NCI-H524 treated with DMSO at 0.1 percent for 48 hours (cell line): ENCODE measurements around the gene RIOK2.
A peak's percentile ranks its signal among the peaks of the same experiment; 100 is the strongest.
"Not testable (repeated sequence)": the region's sequence is repeated elsewhere in the genome, so short reads cannot be mapped to it uniquely, and the experiment has no call there.

ENCODE experiments used
- DNase-seq: peaks from one replicate; lab custom pipeline; 2025; lab: John Stamatoyannopoulos, UW

Gene RIOK2

GRCh38 chr5:97167435-97167834 lies 15.6 kb downstream of the RIOK2 start:
- DNase-seq, result no peak

- no peak for DNase-seq
These were observed 17.3 kb downstream of the RIOK2 start for GRCh38 chr5:97165726-97166125.

- no peak for DNase-seq
These were observed 18.2 kb downstream of the RIOK2 start for GRCh38 chr5:97164846-97165245.

DNA sequence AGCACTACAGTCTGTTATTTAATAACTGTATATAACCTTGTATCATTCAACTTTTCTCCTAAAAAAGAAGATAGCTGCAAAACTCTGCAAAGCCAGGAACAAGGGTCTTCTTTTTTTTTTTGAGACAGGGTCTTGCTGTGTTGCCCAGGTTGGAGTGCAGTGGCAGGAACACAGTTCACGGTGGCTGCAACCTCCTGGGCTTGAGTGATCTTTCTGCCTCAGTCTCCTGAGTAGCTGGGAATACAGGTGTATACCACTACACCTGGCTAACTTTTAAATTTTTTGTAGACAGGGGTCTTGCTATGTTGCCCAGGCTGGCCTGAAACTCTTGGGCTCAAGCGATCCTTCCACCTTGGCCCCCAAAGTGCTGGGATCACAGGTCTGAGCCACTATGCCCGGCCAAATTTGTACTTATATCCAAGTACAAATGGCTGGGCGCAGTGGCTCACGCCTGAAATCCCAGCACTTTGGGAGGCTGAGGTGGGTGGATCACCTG lies 19.2 kb downstream of the RIOK2 start:
- DNase-seq, result no peak

DNA sequence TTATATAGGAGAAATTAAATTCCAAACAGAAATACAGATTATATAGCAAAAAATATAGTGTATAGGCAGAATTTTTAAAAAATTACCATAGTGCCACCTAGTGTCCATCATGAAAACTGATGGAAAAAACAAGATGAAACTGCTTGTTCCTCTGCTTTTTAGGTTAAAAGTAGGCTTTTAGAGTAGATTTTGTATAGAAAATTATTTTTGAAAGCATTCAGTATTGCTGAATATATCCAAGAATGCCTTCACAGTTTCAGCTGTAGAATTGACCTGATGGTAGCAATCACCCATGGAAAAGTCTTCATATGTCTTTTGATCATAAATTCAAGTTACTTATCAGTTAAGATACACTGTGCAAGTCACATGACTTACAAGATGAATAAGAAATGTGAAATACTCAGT lies 19.7 kb downstream of the RIOK2 start:
- no peak for DNase-seq

DNA sequence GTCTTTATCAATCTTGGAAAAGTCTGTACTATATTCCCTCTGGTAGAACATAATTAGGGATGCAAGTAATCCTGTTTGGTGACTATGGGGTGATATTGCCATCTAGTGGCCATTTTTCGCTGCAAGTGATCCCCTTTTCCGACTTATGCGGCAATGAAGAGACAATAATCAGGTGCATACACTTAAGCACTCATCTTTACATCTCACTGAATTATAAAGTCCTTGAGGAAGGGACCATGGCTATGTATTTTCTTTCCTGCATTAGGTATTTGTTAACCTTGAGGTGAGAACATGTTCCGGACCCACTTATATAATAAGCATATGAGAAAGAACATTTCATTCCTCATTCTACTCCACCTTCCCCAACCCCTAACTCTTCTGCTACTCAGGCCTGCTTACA lies 21.0 kb downstream of the RIOK2 start:
- peak; percentile 17 for DNase-seq

- DNase-seq, result no peak
These were observed 25.4 kb downstream of the RIOK2 start for GRCh38 chr5:97157689-97158088.

GRCh38 chr5:97151370-97151769 lies 31.7 kb downstream of the RIOK2 start:
- no peak for DNase-seq

DNA sequence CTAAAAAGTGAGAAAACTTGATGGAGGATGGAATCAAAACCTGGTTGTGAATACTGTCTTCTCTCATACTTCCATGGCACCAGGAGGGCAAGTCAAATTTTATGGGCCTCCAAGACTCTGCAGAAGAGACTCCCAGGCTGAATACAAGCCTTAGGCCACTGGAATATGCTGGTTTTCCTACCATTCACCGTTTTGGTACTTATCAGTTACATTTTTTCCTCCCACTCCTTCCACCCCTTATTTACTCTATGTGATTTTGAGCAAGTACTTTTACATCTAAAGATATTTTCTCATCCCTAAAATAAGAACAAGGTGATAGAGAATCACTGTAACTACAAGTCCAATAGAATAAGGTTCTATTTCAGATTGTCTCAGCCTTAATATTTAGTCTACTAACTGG lies 32.6 kb downstream of the RIOK2 start:
- no peak for DNase-seq

- DNase-seq, result no peak
These were observed 33.3 kb downstream of the RIOK2 start for GRCh38 chr5:97149709-97150108.

DNA sequence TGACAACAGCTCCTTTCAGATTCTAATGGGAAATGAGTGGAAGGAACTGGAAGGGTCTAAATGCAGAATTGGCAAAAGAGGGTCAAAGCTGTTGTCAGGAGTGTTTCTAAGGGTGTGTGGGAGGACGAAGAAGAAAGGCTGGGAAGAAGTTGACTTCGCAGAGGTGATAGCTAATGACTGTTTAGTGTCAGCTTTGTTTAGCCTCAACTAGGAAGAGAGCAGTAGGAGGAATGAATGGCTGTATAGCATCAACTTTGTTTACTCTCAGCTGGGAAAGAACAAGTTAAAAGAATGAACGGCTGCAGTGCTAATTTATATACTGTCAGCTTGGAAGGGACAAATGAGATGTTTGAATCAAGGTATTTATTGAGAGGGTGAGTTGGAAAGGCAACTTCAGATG lies 34.8 kb downstream of the RIOK2 start:
- no peak for DNase-seq

- DNase-seq, result no peak
These were observed 39.3 kb downstream of the RIOK2 start for GRCh38 chr5:97143704-97144103.

- peak; percentile 53 for DNase-seq
These were observed 40.4 kb downstream of the RIOK2 start, which contains the start of gene LIX1 for GRCh38 chr5:97142521-97143254. TSS of gene LIX1 (minus strand) at chr5:97142611. CDS start at chr5:97142576, 35 bp downstream.

DNA sequence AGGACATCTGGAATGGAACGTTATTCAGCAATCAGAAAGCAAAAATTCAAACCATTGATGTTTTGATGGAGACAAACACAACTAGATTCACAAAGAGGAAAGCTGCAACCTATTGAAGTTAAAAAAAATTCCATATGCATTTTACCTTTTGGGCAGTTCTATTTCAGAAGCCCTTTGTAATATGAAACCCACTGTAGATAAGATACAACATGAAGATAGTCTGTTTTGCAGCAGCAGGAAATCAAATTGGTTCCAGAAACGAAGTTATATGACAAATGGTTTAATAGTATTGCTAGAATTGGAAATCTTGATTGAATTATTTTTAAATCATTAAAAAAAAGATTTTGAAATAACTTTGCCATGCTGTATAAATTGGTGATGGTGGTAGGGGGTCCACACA lies 41.5 kb downstream of the RIOK2 start:
- DNase-seq, result no peak

- DNase-seq, result no peak
These were observed 42.0 kb downstream of the RIOK2 start for GRCh38 chr5:97141031-97141430.

DNA sequence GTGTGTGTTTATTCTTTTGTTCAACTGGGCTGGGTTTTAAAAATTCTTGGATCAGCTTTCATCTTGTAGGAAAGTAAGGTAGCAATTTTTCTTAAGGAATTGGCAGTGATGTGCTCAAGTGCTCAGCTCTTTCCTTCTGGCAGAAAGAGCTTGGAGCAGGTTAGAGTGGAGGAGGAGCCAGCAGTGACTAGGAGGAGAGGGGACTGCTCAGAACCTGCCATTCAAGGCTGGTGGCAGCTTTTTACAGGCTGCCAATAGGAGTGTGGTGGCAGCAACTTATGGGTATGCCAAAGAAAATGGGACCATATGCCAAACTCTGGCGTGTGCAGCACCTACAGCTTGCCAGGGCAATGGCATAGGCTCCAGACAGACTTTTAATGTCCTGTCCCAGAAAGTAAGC lies 42.8 kb downstream of the RIOK2 start:
- not testable (repeated sequence) for DNase-seq

DNA sequence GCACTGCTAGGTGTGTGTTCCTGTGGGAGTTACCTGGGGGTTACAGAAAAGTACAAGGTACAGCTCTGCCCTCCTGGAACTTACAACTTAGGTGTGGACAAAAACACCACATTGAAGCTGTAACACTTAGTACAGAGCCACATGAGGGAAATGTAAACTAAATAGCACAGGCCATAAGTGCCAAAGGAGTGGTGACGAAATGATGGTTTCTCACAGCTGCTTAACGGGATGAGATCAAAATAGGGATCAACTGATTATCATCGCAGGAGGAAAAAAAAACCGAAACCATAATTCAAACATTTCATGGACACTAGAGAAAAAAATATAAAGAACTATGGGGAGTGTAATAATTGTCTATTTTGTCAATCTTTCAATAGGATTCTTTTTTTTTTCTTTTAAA lies 46.6 kb downstream of the RIOK2 start:
- DNase-seq, result no peak

GRCh38 chr5:97135868-97136267 lies 47.2 kb downstream of the RIOK2 start:
- no peak for DNase-seq

DNA sequence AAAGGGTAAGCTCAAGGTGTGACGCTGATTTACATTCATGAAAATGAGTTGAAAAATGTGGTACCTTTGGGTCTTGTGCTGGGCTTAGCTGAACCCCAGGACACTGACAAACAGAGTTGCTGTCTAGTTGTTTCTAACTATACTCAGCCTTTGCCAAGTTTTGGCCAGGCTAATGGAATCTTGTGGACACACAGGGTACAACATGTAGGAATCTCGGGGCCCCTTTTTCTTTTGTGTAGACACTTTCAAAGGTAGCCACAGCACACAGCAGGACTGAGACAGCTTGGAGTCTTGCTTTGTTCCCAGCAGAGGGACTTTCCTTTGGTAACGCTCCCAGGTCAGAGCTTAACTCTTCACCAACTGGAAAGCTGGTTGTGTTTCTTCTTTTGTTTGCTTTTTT lies 48.4 kb downstream of the RIOK2 start:
- DNase-seq, result no peak

GRCh38 chr5:97133101-97133500 lies 49.9 kb downstream of the RIOK2 start:
- no peak for DNase-seq

DNA sequence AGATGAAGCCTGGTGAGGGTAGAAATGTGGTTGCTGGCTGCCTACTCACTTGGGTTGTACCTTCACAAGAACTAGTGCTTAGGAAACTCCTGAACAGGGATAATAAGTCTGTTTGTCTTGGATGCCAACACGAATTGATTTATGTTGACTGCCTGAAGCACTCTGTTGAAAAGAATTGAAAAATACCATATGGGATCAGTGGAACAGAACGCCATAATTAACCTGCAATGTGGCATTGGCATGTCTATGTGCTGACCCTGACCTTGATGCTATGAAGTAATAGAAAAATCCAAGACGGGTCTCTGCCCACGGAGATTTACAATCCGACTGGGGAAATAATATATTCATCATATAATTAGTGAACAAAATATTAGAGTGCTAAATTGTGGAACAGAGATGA lies 51.1 kb downstream of the RIOK2 start:
- DNase-seq, result no peak

- DNase-seq, result no peak
These were observed 51.8 kb downstream of the RIOK2 start for GRCh38 chr5:97131139-97131710.

DNA sequence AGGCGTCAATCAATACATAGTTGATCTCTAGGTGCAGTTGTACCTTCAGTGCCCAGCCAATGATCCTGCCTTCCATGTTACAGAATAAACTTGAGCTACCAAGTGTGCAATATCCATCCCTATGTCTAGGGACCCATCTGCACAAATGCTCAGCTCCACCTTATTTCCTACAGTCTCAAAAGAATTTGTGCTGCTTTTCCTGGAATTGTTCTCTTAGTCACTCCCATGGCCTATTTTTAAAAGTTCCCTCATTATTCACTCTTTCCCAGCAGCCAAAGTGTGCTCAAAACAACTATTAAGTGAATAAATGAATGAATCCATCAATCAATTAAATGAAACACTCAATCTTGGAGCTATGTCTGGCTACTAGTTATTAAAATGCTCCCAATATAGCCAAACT lies 55.3 kb downstream of the RIOK2 start:
- no peak for DNase-seq
